HFF-Myc (cell line): ENCODE results near the gene CPN2.

Source experiments
- DNase-seq: peaks from one replicate; pipeline ENCODE4 v3.0.0-alpha.2; 2011; ENCODE audit warnings: low read depth; ENCODE audit errors: extremely low read depth
- H3K4me3 ChIP-seq: replicated peaks from 2 replicates; pipeline ENCODE4 v1.5.1; 2011; ENCODE audit warnings: low read depth, mild to moderate bottlenecking, control low read depth, low read length
- CTCF ChIP-seq: IDR thresholded peaks from 2 replicates; pipeline ENCODE4 v1.5.1; 2012; ENCODE audit warnings: mild to moderate bottlenecking, low read depth, low read length, control low read depth; ENCODE audit errors: missing control alignments

Gene CPN2

GRCh38 chr3:194382196-194382891 is 31.2 kb upstream of the CPN2 start:
- DNase-seq = no peak
- no peak overlapping the region for H3K4me3 ChIP-seq
- TF ChIP-seq CTCF = no peak

GRCh38 chr3:194381460-194381875 is 30.3 kb upstream of the CPN2 start:
- DNase-seq = no peak
- H3K4me3 ChIP-seq = no peak overlapping the region
- TF ChIP-seq CTCF = no peak

GRCh38 chr3:194380326-194380725 is 29.2 kb upstream of the CPN2 start:
- no peak for TF ChIP-seq CTCF
- H3K4me3 ChIP-seq = no peak overlapping the region
- no peak for DNase-seq

- no peak for TF ChIP-seq CTCF
- H3K4me3 ChIP-seq = no peak overlapping the region
- no peak for DNase-seq
Observed at GRCh38 chr3:194379651-194380050, 28.5 kb upstream of the CPN2 start.

GRCh38 chr3:194379231-194379630 is 28.1 kb upstream of the CPN2 start:
- TF ChIP-seq CTCF = no peak
- DNase-seq = no peak

GRCh38 chr3:194377708-194378107 is 26.6 kb upstream of the CPN2 start:
- TF ChIP-seq CTCF = no peak
- no peak overlapping the region for H3K4me3 ChIP-seq
- no peak for DNase-seq

More at GRCh38 chr3:194379231-194379630, 28.1 kb upstream of the CPN2 start:
- no peak overlapping the region for H3K4me3 ChIP-seq

- no peak for TF ChIP-seq CTCF
- H3K4me3 ChIP-seq = no peak overlapping the region
- no peak for DNase-seq
Observed at GRCh38 chr3:194376241-194376560, 25.1 kb upstream of the CPN2 start.
